ENCODE data around the gene IDH1. TPM values are rescaled to one million over a fixed set of nuclear protein-coding genes. Genes with fewer than 3 reads are reported as not detected.
"Not testable (repeated sequence)": the region's sequence is repeated elsewhere in the genome, so short reads cannot be mapped to it uniquely, and the experiment has no call there.

Gene IDH1
- total RNA-seq, 2 experiments from 2014 or later, result 36.2 to 57.2 TPM

DNA sequence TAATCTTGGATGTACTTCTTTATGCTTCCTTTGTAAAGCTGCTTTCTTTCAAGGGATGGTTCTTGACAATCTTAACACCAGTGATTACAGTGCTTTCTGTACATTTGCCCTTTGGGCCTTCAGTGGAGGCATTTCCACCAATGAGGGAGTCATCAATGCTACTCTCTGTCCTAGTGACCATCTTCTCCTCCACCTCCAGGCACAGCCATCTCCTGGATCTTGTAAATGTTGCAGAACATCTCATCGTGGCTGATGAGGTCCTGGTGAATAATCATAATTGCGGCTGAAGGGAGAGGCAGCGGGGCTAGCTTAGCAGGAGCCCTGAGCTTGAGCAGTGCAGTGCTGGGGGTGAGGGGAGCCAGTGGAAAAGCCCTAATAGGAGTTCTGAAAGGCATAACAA is 32.5 kb downstream of the IDH1 start:
- Histone ChIP-seq H2AFZ (ENCODE audit: low read length) (no peak overlapping the region), H3K27ac (ENCODE audit: low read depth, low read length, poor library complexity, severe bottlenecking) (no peak overlapping the region), H3K4me2 (ENCODE audit: low read length) (no peak overlapping the region), H3K9me3 (ENCODE audit: low read length) (no peaks in the 10 kb centered on the region), H3K79me2 (ENCODE audit: insufficient read depth, low read depth, low read length) (no peaks in the 10 kb centered on the region), H3K4me3 (ENCODE audit: low read depth, low read length, poor library complexity, severe bottlenecking) (no peak overlapping the region), H3K9me2 (ENCODE audit: insufficient read depth, low read length) (no peaks in the 10 kb centered on the region), H3K36me3 (ENCODE audit: insufficient read depth, low read length) (no peaks in the 10 kb centered on the region), H4K20me1 (ENCODE audit: insufficient read depth, low read length) (no peaks in the 10 kb centered on the region), H3K4me1 (ENCODE audit: insufficient read depth, low read length, poor library complexity, severe bottlenecking) (no peaks in the 10 kb centered on the region)
- POLR2A ChIA-PET, result interaction anchor here (0.6 kb wide), 2 partner anchors 91 to 406 kb away, joined by 3 to 4 read pairs; no protein-coding TSS in a partner anchor
- intact Hi-C loops (cut with micrococcal nuclease; ENCODE audit: unreplicated experiment), result no loop called here
- DNase-seq (ENCODE audit: low spot score), result no peak
- CTCF ChIA-PET (ENCODE audit: unreplicated experiment), result no interaction called here
- BruUV-seq (replicated peaks), result no TSS peak
- TF ChIP-seq EZH2phosphoT487 (IDR thresholded peaks at IDR 0.05; ENCODE audit: borderline replicate concordance, low read depth, low read length), result no peak
- TF ChIP-seq, protein P1, sequence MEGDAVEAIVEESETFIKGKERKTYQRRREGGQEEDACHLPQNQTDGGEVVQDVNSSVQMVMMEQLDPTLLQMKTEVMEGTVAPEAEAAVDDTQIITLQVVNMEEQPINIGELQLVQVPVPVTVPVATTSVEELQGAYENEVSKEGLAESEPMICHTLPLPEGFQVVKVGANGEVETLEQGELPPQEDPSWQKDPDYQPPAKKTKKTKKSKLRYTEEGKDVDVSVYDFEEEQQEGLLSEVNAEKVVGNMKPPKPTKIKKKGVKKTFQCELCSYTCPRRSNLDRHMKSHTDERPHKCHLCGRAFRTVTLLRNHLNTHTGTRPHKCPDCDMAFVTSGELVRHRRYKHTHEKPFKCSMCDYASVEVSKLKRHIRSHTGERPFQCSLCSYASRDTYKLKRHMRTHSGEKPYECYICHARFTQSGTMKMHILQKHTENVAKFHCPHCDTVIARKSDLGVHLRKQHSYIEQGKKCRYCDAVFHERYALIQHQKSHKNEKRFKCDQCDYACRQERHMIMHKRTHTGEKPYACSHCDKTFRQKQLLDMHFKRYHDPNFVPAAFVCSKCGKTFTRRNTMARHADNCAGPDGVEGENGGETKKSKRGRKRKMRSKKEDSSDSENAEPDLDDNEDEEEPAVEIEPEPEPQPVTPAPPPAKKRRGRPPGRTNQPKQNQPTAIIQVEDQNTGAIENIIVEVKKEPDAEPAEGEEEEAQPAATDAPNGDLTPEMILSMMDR (conservative IDR thresholded peaks at IDR 0.05; ENCODE audit: low read length), result no peak

DNA sequence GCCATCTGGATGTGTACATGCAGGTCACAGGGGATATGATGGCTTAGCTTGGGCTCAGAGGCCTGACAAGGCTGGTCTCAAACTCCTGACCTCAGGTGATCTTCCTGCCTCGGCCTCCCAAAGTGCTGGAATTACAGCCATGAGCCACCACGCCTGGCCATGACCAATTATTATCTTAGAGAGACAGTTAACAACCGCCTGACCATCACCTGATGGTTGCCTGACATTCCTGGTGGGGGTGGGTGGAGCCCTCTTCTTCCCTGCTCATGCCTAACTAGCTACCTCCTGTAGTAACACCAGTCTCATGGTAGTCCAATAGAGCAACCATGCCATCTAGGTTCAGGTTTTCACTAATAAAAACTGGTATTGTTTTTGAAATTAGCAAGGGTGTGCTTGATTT is 33.0 kb downstream of the IDH1 start:
- BruUV-seq (replicated peaks); CTCF ChIA-PET (ENCODE audit: unreplicated experiment); H3K27ac ChIP-seq (ENCODE audit: low read depth, low read length, poor library complexity, severe bottlenecking); H3K9me3 ChIP-seq (ENCODE audit: low read length); H3K4me1 ChIP-seq (ENCODE audit: insufficient read depth, low read length, poor library complexity, severe bottlenecking); H3K36me3 ChIP-seq (ENCODE audit: insufficient read depth, low read length); H4K20me1 ChIP-seq (ENCODE audit: insufficient read depth, low read length); H3K9me2 ChIP-seq (ENCODE audit: insufficient read depth, low read length); H3K79me2 ChIP-seq (ENCODE audit: insufficient read depth, low read depth, low read length); H3K4me2 ChIP-seq (ENCODE audit: low read length); H3K4me3 ChIP-seq (ENCODE audit: low read depth, low read length, poor library complexity, severe bottlenecking); DNase-seq (ENCODE audit: low spot score); intact Hi-C loops (cut with micrococcal nuclease; ENCODE audit: unreplicated experiment); H2AFZ ChIP-seq (ENCODE audit: low read length): not testable (repeated sequence)
- POLR2A ChIA-PET, result interaction anchor here (0.6 kb wide), 1 partner anchor 406 kb away, joined by 3 read pairs; no protein-coding TSS in a partner anchor

DNA sequence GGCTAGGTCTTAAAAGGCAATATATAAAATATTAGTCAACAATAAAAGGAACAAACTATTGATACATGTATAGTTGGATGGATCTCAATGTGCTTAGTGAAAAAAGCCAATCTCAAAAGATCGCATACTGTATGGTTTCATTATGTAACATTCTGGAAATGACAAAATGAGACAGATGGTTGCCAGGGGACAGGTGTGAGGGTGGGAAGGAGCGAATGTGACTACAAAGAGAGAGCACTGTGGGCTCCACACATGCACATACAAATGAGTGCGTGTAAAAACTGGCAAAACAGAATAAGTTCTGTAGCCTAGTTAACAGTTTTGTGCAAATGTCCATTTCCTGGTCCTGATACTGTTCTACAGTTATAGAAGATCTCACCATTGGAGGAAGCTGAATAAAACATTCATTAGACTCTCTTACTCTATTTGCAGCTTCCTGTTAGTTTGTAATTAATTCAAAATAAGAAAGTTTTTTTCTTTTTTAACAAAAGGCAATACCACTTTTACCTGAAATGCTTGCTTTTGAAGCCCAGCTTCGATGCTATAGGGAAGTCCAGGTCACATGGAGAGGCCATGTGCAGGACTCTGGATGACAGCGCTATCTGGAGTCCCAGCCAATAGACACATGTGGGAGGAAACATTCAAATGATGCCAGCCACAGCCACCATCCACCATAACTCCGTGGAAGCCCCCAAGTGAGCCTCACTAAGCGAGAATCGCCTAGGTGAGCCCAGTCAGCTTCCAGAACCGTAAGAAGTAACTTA is 44.0 kb downstream of the IDH1 start:
- ChIA-PET POLR2A (interaction anchor here (0.6 kb wide), 2 partner anchors 33 to 59 kb away, joined by 4 to 6 read pairs; no protein-coding TSS in a partner anchor), CTCF (ENCODE audit: unreplicated experiment) (no interaction called here)
- Histone ChIP-seq H3K4me3 (ENCODE audit: low read depth, low read length, poor library complexity, severe bottlenecking) (no peak overlapping the region), H3K36me3 (ENCODE audit: insufficient read depth, low read length) (no peaks in the 10 kb centered on the region), H2AFZ (ENCODE audit: low read length) (no peak overlapping the region), H3K9me3 (ENCODE audit: low read length) (no peaks in the 10 kb centered on the region), H3K4me2 (ENCODE audit: low read length) (no peak overlapping the region), H4K20me1 (ENCODE audit: insufficient read depth, low read length) (no peaks in the 10 kb centered on the region), H3K79me2 (ENCODE audit: insufficient read depth, low read depth, low read length) (no peaks in the 10 kb centered on the region), H3K27ac (ENCODE audit: low read depth, low read length, poor library complexity, severe bottlenecking) (no peak overlapping the region), H3K4me1 (ENCODE audit: insufficient read depth, low read length, poor library complexity, severe bottlenecking) (no peaks in the 10 kb centered on the region), H3K9me2 (ENCODE audit: insufficient read depth, low read length) (no peaks in the 10 kb centered on the region)
- no peak for DNase-seq (ENCODE audit: low spot score)
- TF ChIP-seq, protein P1 (conservative IDR thresholded peaks at IDR 0.05; ENCODE audit: low read length), result no peak
- no peak for TF ChIP-seq EZH2phosphoT487 (IDR thresholded peaks at IDR 0.05; ENCODE audit: borderline replicate concordance, low read depth, low read length)
- intact Hi-C loops (cut with micrococcal nuclease; ENCODE audit: unreplicated experiment), result no loop called here
- no TSS peak for BruUV-seq (replicated peaks)
